K562 (cell line): ENCODE results near the gene MIB2. TPM values are rescaled to one million over a fixed set of nuclear protein-coding genes. Genes with fewer than 3 reads are reported as not detected.
A peak's percentile ranks its signal among the peaks of the same experiment; 100 is the strongest.

Source experiments
- ATAC-seq: fragments of 200-7000 bp; cut with Tn5 transposase; 3 replicates; pipeline ENCODE4 v1.9.1; 2020; ENCODE audit warnings: moderate library complexity
- BruUV-seq: library from RNA; stranded (reverse); fragments of 400-500 nt; replicated peaks from 2 replicates; lab custom pipeline; 2021; lab: Mats Ljungman, UMichigan
- CTCF ChIA-PET: fragments of 300-600 bp; formaldehyde crosslinking; extraction: SDS; loops from one replicate; lab custom pipeline; 2021; ENCODE audit warnings: low intra/inter-chr PET ratio; lab: Yijun Ruan, JAX
- POLR2A ChIA-PET: fragments of 300-600, 350-650 bp; sonication (Branson Sonifier 250); formaldehyde crosslinking; extraction: SDS; loops from one replicate; lab custom pipeline; 2021; ENCODE audit warnings: antibody characterized with exemption, inconsistent platforms; lab: Yijun Ruan, JAX
- DNase-seq, 4 experiments: peaks; one replicate each; pipeline versions ENCODE4 v3.0.0 to v3.0.0-alpha.2; 2011 to 2018; ENCODE audit warnings: low spot score in 3 of 4, mixed read lengths in 3 of 4; ENCODE audit errors: extremely low read depth in 1 of 4
- FAIRE-seq: peaks from 2 replicates; lab custom pipeline; 2011; peaks lifted over from hg19 to GRCh38; lab: Jason Lieb, UNC
- H2AFZ ChIP-seq: 2 replicates; pipeline ENCODE4 v1.6.0; 2011; ENCODE audit warnings: low read depth, low read length, control low read depth, inconsistent platforms
- H3K27ac ChIP-seq: fragments of 200-600 bp; 3 replicates; pipeline ENCODE4 v1.8.0; 2011; ENCODE audit warnings: low read depth, mild to moderate bottlenecking, control low read depth, inconsistent platforms, low read length, moderate library complexity, mixed read lengths; ENCODE audit errors: extremely low read depth
- H3K27me3 ChIP-seq, 2 experiments: fragments of 300-600 bp in 1 of 2; 2 replicates in 1 of 2; 3 replicates in 1 of 2; pipeline versions ENCODE4 v1.6.0 to v1.8.0; 2011; ENCODE audit warnings: inconsistent platforms in 2 of 2, low read length in 2 of 2, mild to moderate bottlenecking in 1 of 2, mixed read lengths in 1 of 2, moderate library complexity in 1 of 2; ENCODE audit not compliant: control insufficient read depth in 2 of 2, insufficient read depth in 2 of 2
- H3K36me3 ChIP-seq: fragments of 300-600 bp; 3 replicates; pipeline ENCODE4 v1.8.0; 2011; ENCODE audit warnings: mild to moderate bottlenecking, low read length, inconsistent platforms; ENCODE audit not compliant: control insufficient read depth, insufficient read depth
- H3K4me1 ChIP-seq, 2 experiments: fragments of 200-600 bp in 1 of 2; replicated peaks in 1 of 2; 2 replicates in 1 of 2; 3 replicates in 1 of 2; pipeline versions ENCODE4 v1.5.1 to v1.8.0; 2011; ENCODE audit warnings: inconsistent platforms in 2 of 2, low read length in 2 of 2, mild to moderate bottlenecking in 1 of 2, mixed read lengths in 1 of 2, moderate library complexity in 1 of 2; ENCODE audit not compliant: control insufficient read depth in 2 of 2, insufficient read depth in 2 of 2
- H3K4me2 ChIP-seq: 2 replicates; pipeline ENCODE4 v1.6.1; 2011; ENCODE audit warnings: low read length, control low read depth, inconsistent platforms, mixed read lengths; ENCODE audit not compliant: insufficient read depth
- H3K4me3 ChIP-seq: fragments of 200-600 bp; sonication (generic), shearing (Covaris generic); 2 replicates; pipeline ENCODE4 v1.5.1; 2016; ENCODE audit warnings: control low read depth, inconsistent platforms
- H3K79me2 ChIP-seq: fragments of 200-600 bp; 3 replicates; pipeline ENCODE4 v1.8.0; 2011; ENCODE audit warnings: low read length, inconsistent platforms; ENCODE audit not compliant: control insufficient read depth, insufficient read depth
- H3K9ac ChIP-seq, 2 experiments: 2 replicates each; pipeline versions ENCODE4 v1.6.0 to v1.6.1; 2011; ENCODE audit warnings: low read depth in 2 of 2, low read length in 2 of 2, control low read depth in 1 of 2, inconsistent platforms in 1 of 2, mild to moderate bottlenecking in 1 of 2, mixed read lengths in 1 of 2; ENCODE audit not compliant: insufficient read depth in 1 of 2
- H3K9me1 ChIP-seq: one replicate; pipeline ENCODE4 v1.6.0; 2011; ENCODE audit warnings: inconsistent platforms, mild to moderate bottlenecking, low read length, moderate library complexity; ENCODE audit not compliant: control insufficient read depth, insufficient read depth
- H3K9me3 ChIP-seq: replicated peaks from 2 replicates; pipeline ENCODE4 v1.5.1; 2011; ENCODE audit warnings: low read depth, low read length, inconsistent platforms; ENCODE audit not compliant: control insufficient read depth, insufficient read depth
- H4K20me1 ChIP-seq: replicated peaks from 2 replicates; pipeline ENCODE4 v1.6.1; 2011; ENCODE audit warnings: low read length, inconsistent platforms, mixed read lengths; ENCODE audit not compliant: control insufficient read depth, insufficient read depth
- FOXP4 ChIP-seq: sonication (generic); formaldehyde crosslinking; IDR thresholded peaks from 2 replicates; pipeline ENCODE4 v1.8.0; 2022; ENCODE audit warnings: mild to moderate bottlenecking, missing genetic modification reagents, borderline replicate concordance
- GTF2B ChIP-seq: IDR thresholded peaks from 2 replicates; pipeline ENCODE4 v1.6.1; 2011; ENCODE audit not compliant: insufficient read length; ENCODE audit errors: extremely low read depth
- NELFE ChIP-seq: IDR thresholded peaks from 2 replicates; pipeline ENCODE4 v1.6.1; 2011; ENCODE audit warnings: mild to moderate bottlenecking; ENCODE audit not compliant: insufficient read depth, insufficient read length
- NFIC ChIP-seq: fragments of 450-650 bp; IDR thresholded peaks from 2 replicates; pipeline ENCODE4 v1.6.1; 2017; ENCODE audit warnings: mild to moderate bottlenecking, inconsistent platforms
- TFAP4 ChIP-seq: sonication (generic); formaldehyde crosslinking; IDR thresholded peaks from 2 replicates; pipeline ENCODE4 v1.8.0; 2022; ENCODE audit warnings: missing genetic modification reagents, mild to moderate bottlenecking, moderate library complexity, borderline replicate concordance
- ZBTB33 ChIP-seq: sonication (generic); formaldehyde crosslinking; IDR thresholded peaks from 2 replicates; pipeline ENCODE4 v1.8.1; 2023; ENCODE audit warnings: mild to moderate bottlenecking, missing genetic modification reagents
- ZNF140 ChIP-seq: fragments of 250-450 bp; sonication (Bioruptor Pico); IDR thresholded peaks from 2 replicates; pipeline ENCODE4 v1.8.0; 2021; ENCODE audit warnings: moderate library complexity, mild to moderate bottlenecking, inconsistent platforms
- ZNF436 ChIP-seq: fragments of 250-450, 450-650 bp; sonication (Bioruptor Pico); formaldehyde crosslinking; IDR thresholded peaks from 2 replicates; pipeline ENCODE4 v1.7.0; 2020; ENCODE audit warnings: mild to moderate bottlenecking
- WGBS: fragments of 100-300 bp; shearing (Covaris generic); methylation state at CpG from one replicate; pipeline ENCODE4 v1.1.6; 2016; ENCODE audit warnings: low coverage, mixed read lengths; ENCODE audit not compliant: insufficient coverage; ENCODE audit errors: missing lambda C conversion rate; 5-methylcytosine and 5-hydroxymethylcytosine counted together
- in situ Hi-C: fragments of 300-500 bp; cut with MboI; formaldehyde crosslinking; loops from 4 replicates; pipeline ENCODE4 v1.15.0; 2018; ENCODE audit warnings: inconsistent platforms, mixed read lengths
- intact Hi-C: fragments of 100-400 bp; cut with micrococcal nuclease; formaldehyde crosslinking; loops from 2 replicates; pipeline ENCODE4 v1.14.2; 2022
- polyA plus RNA-seq, 8 experiments: library from polyadenylated mRNA; depleted of rRNA in 4 of 8; stranded (reverse) in 5 of 8; unstranded in 3 of 8; fragments of >200 nt; fragmentation: Nextera tagmentation in 2 of 8; fragmentation: Illumina TruSeq in 1 of 8; extraction: Ambion mirVana in 2 of 8; extraction: Trizol in 1 of 8; gene quantifications; 2 replicates each; pipeline versions ENCODE4 v1.2.1 to v1.2.3, GENCODE V29; 2011 to 2014; ENCODE audit warnings: inconsistent platforms in 1 of 8, missing spikeins in 1 of 8
- total RNA-seq, 7 experiments: library from RNA; depleted of rRNA in 6 of 7; stranded (reverse); fragments of >200 nt in 6 of 7; fragmentation: Illumina TruSeq in 2 of 7; extraction: Trizol in 2 of 7; gene quantifications; 2 replicates each; pipeline versions ENCODE4 v1.2.1 to v1.2.3, GENCODE V29; 2011 to 2021; ENCODE audit warnings: low replicate concordance in 1 of 7

MIB2 gene
- total and polyA plus RNA-seq, 9 of the 15 experiments (the other 6 are each of a cell fraction or from before 2014, with no cell fraction given) = 0.04 to 17.0 (median 4.9) TPM; not detected in 1

DNA sequence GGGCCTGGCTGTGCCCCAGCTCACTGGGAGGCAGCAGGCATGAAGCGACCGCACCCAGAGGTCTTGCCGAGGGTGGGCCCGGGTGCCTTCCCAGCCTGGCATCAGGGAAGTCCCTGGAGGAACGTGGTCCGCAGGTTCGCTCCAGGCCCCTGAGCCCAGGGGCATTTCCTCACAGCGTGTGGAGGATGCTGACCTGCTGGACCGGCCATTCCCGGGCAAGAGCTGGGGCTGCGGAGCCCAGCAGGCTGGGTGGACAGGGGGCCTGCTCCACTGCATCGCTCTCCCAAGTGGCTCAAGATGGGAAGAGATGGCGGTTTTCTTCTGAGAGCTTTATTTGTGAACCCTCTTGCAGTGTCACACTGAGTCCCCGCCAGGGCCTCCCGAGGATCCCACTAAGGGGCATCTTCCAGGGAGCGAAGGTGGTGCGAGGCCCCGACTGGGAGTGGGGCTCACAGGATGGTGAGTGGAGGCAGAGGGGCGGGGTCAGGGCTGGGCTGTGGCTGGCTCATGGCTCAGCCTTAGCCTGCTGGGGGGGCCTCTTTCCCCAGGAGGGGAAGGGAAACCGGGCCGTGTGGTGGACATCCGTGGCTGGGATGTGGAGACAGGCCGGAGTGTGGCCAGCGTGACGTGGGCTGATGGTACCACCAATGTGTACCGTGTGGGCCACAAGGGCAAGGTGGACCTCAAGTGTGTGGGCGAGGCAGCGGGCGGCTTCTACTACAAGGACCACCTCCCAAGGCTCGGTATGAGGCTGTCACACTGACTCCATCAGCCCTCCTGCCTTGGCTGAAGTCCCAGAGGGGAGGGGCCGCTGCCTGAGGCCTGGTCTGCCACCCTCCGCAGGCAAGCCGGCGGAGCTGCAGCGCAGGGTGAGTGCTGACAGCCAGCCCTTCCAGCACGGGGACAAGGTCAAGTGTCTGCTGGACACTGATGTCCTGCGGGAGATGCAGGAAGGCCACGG is 9.4 kb downstream of the MIB2 start:
- ChIA-PET POLR2A (interaction anchor here (1.0 to 1.2 kb wide), 2 partner anchors 9 to 10 kb away, joined by 3 read pairs; partner anchors contain the start of gene MIB2), CTCF (no interaction called here)
- Histone ChIP-seq H3K4me1 (peaks cover 0 to 97% of the 10 kb centered on the region in 2 experiments; a peak in 3 of 5 replicates), H3K79me2 (no peaks in the 10 kb centered on the region), H3K9me3 (no peaks in the 10 kb centered on the region), H3K27ac (no peak overlapping the region), H3K36me3 (no peaks in the 10 kb centered on the region), H3K4me2 (no peak overlapping the region), H2AFZ (no peak overlapping the region), H3K9me1 (no peaks in the 10 kb centered on the region), H3K27me3 (no peaks in the 10 kb centered on the region), H4K20me1 (peaks cover 7% of the 10 kb centered on the region; the same call in 1 of the 2 replicates), H3K9ac (peak overlapping the region in 1 of 2 experiments; percentile 69; a peak in 1 of 4 replicates), H3K4me3 (no peak overlapping the region)
- WGBS = 58% methylated on average over 35 of the region's 38 CpGs
- peak; percentile 68 for ATAC-seq
- peak; percentile 75 for TF ChIP-seq NFIC
- TF ChIP-seq GTF2B = no peak
- no peak for TF ChIP-seq ZNF436 (CRISPR knock-in tag)
- no peak for TF ChIP-seq ZNF140 (CRISPR knock-in tag)
- TF ChIP-seq FOXP4 (CRISPR knock-in tag) = no peak
- TF ChIP-seq TFAP4 = peak; percentile 10; the same call in 1 of the 2 replicates
- TF ChIP-seq ZBTB33 = peak; percentile 81
- TF ChIP-seq NELFE = no peak
- peak in 3 of 4 experiments; percentile 44 to 53 (median 46) for DNase-seq
- no peak for FAIRE-seq
- BruUV-seq = no TSS peak
- intact Hi-C loops = no loop called here
- in situ Hi-C loops = no loop called here
